HS-5 (cell line): ENCODE measurements around the gene GRB7.
A peak's percentile ranks its signal among the peaks of the same experiment; 100 is the strongest.
"Not testable (repeated sequence)": the region's sequence is repeated elsewhere in the genome, so short reads cannot be mapped to it uniquely, and the experiment has no call there.

Source experiments
- DNase-seq: peaks from one replicate; pipeline ENCODE4 v3.0.0-alpha.2; 2012; ENCODE audit warnings: low read depth

Gene GRB7

DNA sequence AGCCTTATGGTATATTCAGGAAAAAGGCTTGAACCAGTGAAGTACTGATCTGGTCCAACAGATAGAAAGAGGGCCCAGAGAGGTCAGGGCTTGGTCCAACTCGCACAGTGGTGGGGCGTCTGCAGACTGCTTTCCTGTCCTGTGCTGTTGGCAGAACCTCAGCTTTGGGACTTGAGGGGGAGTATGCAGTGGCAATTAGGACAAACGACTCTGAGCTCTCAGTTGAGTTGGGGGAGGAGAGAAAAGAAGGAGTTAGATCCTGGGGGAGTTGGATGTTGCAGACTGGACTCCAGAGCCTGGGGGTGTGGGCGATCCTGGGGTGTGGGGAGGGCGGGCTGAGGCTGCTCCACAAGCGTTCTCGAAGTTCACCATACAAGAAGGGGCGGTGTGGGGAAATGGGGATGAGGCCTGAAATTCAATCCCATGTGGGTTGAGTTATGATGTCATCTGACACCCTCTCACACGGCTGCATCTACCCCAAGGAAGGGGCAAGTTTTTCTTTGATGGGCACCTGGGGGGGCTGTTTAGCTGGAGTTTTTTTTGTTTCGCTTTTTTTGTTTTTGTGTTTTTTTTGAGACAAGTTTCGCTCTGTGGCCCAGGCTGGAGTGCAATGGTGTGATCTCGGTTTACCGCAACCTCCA, 14.6 kb downstream of the GRB7 start:
- DNase-seq: no peak

DNA sequence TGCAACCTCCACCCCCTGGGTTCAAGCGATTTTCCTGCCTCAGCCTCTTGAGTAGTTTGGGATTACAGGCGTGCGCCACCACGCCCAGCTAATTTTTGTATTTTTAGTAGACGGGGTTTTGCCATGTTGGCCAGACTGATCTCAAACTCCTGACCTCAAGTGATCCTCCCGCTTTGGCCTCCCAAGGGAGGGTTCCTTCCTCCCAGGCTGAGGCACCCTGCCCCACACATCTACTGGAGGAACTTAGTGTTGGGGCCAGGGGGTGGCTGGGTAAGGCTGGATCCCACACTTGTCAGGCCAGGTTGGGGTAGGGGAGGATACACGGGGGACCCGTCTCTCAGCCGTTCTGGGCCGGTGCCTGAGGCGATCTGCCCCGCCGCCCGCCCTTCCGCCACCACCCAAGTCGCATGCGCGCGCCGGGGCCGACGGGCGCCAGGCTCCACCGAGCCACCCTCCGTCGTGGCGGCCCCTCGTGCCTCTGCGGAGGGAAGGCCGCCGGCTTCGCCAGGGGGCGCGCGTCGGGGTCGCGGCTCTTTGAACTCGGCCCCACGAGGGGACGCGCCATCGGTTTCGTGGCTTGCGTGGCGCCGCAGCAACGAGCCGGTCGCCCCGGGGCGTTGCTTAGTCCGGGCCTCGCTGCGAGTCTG, 15.9 kb downstream of the GRB7 start:
- no peak for DNase-seq

DNA sequence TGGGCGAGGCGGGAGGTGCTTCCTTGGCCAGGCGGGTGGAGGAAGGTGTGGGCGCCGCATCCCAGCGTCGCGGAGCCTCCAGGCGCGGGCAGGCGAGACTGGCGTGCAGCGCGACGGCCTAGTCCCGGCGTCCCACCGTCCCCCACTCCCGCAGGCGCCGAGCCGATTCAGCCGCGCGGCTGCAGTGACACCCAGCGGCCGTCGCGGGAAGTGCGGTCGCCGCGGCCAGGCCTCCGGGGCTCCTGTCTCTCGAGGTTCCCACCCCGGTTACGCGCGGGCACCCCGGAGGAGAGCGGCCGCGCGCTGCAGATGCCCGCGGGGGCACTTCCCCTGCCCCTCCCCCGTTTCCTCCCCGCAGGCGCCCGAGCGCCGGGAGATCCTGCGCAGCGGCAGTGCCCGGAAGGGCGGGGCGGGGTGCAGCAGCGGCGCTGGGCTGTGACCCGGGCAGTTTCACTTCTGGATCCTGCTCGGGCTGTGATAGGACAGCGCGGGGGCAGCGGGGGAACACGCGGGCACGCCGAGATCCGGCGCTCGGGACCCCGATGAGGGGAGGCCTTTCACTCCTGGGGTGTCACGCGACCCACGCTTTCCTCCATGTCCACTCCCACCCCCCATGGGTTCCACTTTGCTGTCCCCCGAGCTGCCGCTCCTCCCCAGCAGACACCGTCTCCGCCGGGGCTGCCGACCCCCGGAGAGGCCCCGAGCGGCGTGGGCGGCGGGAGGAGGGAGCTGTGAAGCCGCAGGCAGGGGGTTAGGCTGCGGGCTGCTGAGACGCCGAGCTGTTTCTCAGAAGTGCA, 16.6 kb downstream of the GRB7 start:
- peak; percentile 74 for DNase-seq

DNA sequence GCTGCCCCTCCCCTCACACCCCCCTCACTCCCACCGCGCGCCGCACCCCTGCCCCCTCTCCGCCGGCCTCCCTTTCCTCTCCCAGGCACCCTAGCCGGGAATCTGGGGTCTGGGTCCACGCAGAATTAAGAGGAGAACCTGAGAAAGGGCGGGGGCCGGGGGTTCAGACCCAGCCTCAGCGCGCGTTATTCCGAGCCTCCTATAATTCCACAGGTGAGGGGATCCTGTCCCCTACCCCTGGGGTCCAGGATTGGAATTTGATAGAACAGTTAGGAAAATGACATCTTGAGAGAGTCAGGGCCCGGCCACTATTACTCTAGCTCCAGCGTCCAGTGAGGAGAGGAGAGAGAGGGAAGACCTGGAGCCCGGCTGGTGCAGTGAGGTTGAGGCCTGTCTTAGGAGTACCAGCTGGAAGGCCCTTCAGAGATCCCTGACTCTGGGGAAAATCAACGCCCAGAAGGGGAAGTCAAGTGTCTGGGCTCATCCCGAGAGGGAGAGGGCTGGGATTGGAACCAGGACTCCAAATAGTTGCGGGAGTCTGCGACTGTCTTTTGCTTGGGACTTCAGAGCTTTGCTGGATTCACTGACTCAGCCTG, 17.3 kb downstream of the GRB7 start:
- no peak for DNase-seq

DNA sequence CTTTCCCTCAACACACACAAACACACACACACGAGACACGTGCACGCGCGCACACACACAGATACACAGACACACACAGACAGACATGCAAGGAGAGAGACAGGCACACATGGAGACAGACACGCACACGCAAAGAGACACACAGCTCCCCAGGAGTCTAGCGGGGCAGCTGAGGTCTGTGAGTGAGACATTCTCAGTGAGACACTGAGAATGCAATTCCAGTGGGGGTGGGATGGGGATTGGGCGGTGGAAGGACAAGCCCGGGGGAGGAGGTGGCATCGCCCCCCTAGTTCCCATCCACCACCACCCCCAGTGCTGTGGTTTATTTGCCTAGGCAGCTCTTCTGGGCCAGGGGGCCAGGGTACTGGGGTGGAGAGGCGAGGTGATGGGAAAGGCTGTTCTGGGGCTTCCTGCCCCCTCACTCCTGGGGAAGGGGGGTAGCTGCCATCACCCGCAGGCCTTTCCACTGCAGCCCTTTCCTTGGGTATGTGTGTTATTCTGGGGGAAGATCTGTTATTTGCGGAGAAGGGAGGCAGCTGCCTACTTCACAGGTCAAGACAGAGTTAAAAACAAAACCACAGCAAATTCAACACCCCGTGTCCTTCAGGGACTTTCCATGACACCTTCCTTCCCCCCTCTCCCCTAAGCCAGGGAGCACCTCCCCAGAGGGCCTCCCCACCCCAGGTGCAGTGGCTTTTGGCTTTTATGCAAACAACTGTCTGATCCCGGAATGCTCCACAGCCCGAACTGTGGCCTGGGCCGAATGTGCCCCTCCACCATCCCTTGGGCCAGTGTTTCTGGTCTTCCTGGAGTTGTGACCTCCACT, 18.0 kb downstream of the GRB7 start:
- no peak for DNase-seq

DNA sequence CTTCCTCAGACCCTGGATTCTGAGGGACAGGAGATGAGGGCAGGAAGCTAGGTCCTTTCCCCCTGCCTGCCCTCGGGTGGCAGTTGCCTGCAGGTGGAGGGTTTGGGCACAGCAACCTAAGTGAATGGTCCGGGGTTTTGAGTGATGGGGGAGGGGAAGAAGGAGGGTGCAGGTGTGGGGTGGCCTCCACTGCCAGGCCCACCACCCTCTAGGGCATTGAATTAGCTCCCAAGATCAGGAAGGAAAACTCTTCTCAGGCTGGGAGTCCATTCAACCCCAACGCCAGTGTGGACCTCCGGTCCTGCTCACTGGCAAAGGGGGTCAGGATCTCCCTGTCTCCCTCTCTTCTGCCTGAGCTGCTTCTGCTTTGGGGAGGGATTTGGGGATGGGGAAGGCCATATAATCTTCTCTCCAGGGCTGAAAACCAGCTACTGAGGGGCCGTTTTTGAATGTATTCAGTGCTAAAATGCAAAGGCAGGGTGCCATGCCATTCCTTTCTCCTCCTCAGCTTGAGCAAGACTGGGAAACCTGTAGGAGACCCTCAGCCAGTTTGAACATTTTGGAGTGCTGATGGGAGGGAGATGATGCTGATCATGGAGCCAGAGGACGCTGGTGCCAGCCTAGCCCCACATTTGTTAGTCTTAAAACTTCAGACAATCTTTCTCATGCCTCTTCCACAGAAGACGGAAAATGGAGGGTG, 18.8 kb downstream of the GRB7 start:
- DNase-seq: no peak

DNA sequence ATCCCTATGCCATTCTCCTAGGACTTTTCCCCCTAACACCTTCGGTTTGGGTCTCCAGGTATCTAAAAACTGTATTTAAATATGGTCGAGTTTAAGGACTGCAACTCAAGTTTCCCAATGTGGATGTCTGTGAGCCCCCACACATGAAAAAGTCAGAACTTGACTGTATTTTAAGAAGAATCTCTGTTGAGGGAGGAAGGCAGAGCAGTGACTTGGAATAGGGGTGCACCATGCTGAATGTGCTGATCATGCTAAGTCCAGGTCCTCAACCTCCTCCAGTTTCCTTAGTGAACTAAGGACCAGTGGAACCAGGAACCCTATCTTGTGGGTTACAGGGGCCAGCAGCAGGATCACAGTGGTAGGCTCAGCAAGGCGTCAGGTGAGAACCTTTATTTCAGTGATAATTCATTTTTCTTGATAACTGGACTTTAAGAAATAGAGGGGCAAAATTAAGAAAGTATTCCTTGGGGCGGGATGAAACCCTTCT, 19.5 kb downstream of the GRB7 start:
- no peak for DNase-seq

DNA sequence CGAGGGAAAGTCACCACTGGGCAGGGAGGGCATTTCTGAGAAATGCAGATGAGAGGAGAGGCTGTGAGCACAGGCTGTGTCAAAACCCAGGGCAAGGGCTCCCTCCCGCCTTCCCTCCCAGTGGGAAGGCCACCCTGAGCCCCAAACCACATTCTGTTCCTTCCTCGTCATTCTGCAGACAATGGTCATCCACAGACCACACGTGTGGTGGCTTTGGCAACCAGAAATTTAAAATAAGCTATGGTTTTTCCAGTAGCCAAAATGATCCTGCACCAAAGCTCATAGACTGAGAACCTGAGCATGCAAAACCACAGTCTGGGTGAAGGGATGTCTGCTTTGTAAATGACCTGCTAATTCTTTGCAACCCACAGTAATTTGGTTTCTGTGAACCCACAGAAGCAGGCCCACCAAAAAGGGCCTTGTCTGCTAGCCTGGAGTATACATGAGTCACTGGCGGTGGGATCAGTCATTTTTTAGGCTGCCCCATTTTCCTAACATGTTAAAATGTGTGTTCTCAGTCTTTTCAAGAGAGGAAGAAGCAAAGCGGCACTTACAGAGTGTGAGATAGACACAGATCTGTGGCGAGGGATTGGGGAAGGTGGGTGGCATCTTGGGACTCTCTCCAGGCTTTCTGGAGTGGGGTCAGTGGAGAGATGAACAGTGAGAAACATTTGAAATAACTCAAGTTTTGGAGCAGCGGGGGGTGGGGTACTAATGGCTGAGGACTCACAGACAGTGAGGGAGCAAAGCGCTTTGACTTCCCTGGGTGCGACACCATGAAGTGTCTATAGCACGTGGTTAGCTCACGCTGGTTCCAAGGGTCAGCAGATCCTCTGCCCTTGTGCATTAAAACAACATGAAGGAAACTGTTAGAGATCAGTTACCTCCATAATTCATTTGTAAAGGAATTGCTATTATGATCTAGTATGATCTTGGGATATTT, 20.5 kb downstream of the GRB7 start:
- no peak for DNase-seq

DNA sequence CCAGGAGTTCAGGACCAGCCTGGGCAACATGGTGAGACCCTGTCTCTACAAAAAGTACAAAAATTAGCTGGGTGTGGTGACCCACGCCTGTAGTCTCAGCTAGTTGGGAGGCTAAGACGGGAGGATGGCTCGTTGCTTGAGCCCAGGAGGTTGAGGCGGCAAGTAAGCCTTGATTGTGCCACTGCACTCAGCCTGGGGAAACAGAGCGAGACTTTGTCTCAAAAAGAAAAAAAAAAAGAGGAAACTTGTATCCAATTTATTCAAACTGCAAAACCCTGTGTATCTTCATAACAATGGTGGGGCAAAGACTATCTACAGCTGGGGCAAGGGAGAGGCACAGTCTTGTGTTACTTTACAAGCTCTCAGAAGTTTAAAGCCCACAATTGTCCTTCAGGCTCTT, 21.5 kb downstream of the GRB7 start:
- DNase-seq: no peak

DNA sequence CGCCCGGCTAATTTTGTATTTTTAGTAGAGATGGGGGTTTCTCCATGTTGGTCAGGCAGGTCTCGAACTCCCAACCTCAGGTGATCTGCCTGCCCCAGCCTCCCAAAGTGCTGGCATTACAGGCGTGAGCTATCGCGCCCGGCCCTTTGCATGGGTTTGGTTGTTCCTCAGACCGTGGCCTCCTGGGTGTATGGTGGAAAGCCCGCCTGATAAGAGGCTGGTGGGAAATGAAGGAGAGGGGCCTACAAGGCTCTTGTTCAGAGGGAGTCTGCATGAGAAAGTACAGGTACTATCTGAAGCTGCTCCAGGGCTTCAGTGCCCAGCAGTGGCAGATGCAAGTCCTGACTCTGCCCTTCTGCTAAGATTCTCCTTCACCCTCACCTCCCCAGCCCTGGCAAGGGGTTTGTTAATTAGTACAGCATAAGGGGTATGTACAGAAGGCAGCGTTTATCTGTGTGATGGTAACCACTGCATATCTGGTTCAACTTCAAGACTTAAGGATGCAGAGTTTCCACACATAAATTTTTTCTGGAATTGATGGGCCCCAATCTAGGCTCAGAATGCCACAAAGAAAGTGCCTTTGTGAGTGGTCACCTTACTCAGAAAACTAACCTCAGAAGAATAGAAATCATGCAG, 24.2 kb downstream of the GRB7 start:
- no peak for DNase-seq

DNA sequence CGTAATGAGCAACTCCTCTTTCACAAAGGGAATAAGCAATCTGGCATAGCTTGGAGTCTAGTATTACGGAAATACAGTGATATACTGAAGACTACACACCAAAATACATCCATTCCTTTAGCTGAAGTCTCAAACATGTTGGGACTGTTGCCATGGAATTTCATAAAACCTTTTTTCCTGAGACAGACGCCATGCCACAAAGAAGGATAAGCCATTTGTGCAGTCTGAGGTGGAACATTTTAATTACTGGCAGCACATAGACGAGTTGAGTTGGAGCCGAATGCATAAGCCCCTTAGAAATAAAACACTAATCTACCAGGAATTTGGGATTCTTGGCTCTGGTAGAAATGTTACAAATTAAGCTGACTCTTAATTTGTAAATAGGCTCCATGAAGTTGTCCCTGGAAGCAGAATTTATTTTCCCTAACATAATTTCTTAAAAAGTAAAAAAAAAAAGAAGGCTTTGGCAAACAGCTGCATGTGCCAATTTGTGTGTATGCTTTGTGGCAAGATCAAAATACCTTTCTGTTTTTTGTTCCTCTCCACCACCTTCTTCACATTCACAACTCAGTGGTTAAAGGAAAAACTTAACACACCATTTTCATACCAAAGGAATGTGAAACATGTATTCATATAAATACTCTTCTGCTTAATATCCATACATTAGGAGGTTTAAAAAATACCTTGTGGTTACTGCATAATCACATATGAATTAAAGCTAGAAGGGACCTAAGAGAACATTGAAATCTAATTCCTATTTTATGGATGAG, 25.5 kb downstream of the GRB7 start:
- no peak for DNase-seq

DNA sequence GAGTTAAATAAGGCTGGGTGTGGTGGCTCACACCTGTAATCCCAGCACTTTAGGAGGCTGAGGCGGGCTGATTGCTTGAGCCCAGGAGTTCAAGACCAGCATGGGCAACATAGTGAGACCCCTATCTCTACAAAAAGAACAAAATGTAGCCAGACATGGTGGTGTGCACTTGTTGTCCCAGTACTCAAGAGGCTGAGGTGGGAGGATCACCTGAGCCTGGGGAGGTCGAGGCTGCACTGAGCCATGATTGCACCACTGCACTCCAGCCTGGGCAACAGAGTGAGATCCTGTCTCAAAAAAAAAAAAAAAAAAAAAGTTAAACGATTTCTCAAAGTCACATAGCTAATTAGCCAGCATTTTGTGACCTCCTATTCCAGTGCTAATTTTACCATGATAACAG, 26.4 kb downstream of the GRB7 start:
- DNase-seq: not testable (repeated sequence)

DNA sequence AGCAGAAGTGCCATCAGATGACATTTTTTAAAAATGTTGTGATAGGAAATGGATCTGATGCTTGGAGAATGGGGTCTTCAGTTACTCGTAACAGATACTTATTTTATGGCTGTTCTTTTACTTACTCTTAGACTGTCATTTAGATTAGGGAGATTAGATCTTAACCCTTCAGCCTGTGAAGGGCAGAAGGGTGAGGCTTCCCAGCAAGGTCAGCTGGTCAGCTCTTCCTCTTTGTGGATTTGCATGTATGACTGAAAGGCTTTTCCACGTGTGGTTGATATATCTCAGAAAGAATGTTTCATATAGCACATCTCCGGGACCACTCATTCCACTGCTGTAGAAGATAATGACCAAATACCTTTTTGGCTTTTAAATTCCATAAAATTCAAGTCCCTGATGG, 27.4 kb downstream of the GRB7 start:
- no peak for DNase-seq

DNA sequence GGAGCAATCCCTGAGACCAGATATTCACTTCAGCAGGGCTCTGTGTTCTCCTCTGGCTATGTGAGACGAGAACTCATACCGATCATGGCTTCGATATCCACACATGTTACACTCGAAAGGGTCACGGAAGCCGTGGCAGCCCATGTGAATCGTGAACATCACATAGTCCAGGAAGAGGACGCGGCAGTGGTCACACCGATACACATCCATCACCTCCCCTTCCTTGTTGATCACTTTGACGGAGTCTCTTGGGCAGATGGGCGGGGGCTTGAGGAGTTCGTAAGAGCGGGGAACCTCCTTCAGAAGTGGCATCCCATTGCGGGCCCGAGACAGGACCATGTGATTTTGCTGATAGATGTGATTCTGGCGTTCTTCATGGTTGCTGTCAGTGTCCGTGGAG, 28.0 kb downstream of the GRB7 start:
- DNase-seq: no peak

DNA sequence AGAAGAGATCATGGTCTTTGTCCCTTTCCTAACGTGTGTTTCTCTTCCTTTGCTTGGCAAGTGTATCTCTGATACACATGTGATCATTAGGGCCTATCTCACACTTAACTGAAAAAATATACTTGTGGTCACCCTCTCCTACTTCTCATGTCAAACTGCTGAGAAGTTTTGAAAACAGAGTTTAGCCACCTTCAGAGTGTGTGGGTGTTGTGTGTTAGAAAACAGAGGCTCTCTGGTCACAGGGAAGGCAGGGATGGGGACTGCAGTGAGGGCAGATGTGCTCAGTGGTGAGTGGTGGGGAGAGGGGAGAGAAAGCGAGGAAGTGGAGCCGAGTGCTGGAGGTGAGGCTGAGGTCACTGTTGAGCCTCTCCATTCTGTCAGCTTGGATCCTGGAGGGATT, 29.4 kb downstream of the GRB7 start:
- DNase-seq: no peak

DNA sequence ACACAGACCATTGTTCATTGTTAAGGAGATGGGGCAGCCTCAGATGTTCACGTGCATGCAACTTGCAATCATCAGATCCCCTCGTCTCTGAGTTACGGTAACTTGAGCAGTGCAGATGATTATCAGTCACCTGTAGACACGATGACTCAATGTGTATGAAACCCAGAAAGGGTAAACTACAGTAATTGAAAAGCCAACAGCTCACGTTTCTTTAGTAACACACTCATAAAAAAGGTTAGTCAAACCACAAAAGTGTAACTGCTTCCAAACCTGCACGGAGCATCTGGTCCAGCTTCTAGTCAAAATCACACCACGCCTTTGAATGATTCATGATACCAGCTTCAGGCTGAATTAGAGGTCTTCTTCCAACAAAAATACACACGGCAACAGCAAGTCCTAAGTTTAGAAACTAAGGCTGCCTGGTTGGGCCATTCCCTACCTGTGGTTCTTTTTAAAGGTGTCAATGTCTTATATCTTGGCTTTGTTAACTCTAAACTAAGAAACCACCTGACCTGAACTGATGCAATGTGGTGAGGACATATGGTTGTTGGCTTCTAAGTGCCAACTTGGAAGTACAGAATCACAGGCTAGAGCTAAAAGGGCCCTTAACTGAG, 32.3 kb downstream of the GRB7 start:
- DNase-seq: peak; percentile 68

DNA sequence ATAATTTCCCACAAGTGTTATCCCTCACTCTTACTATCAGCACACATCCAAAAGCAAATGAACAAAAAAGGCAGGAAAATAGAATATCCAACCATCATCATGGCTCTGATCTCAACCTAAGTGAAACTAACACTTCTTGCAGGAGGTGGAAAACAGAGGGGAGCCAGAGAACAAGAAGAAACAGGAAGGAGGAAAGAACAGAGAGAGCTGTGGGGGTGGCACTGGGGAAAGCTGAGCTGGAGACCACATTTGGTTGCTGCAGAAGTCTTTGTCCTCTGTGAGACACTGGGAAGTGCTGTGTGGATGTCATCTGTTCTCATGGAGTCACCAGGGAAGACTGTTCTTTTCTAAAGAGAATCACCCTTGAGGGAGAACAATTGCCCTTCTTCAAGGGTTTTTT, 34.7 kb downstream of the GRB7 start:
- no peak for DNase-seq
